PC-9 (cell line): ENCODE results near the gene ADGRG7. TPM values are rescaled to one million over a fixed set of nuclear protein-coding genes. Genes with fewer than 3 reads are reported as not detected.

ENCODE experiments used
- BruUV-seq: library from RNA; stranded (reverse); fragments of 400-500 nt; replicated peaks from 2 replicates; lab custom pipeline; 2021; lab: Mats Ljungman, UMichigan
- CTCF ChIA-PET: fragments of 300-600 bp; sonication (Branson Sonifier 250); formaldehyde crosslinking; loops from one replicate; lab custom pipeline; 2022; ENCODE audit warnings: antibody characterized with exemption; lab: Charles Lee
- POLR2A ChIA-PET: fragments of 300-600 bp; sonication (Branson Sonifier 250); formaldehyde crosslinking; loops from one replicate; lab custom pipeline; 2022; ENCODE audit warnings: antibody characterized with exemption; ENCODE audit not compliant: unreplicated experiment; lab: Charles Lee
- DNase-seq, 2 experiments: peaks; one replicate each; pipeline versions ENCODE4 v3.0.0 to v3.0.0-alpha.2; 2015 to 2022; ENCODE audit warnings: mixed read lengths in 1 of 2
- H2AFZ ChIP-seq: fragments of 200-600 bp; sonication (generic); 2 replicates; pipeline ENCODE4 v1.8.1; 2017; ENCODE audit warnings: antibody characterized with exemption
- H3F3A ChIP-seq: fragments of 200-600 bp; sonication (generic); 2 replicates; pipeline ENCODE4 v1.8.1; 2017; ENCODE audit warnings: antibody characterized with exemption, mild to moderate bottlenecking, low read depth; ENCODE audit not compliant: insufficient read depth
- H3K27ac ChIP-seq: fragments of 200-600 bp; sonication (generic); 2 replicates; pipeline ENCODE4 v1.6.1; 2016; ENCODE audit warnings: mixed run types
- H3K27me3 ChIP-seq: fragments of 200-600 bp; sonication (generic); 2 replicates; pipeline ENCODE4 v1.6.1; 2016; ENCODE audit warnings: low read depth, mixed run types; ENCODE audit not compliant: insufficient read depth
- H3K36me3 ChIP-seq: fragments of 200-600 bp; sonication (generic); 2 replicates; pipeline ENCODE4 v1.6.1; 2016; ENCODE audit warnings: low read depth, mixed run types
- H3K4me1 ChIP-seq: fragments of 200-600 bp; sonication (generic); replicated peaks from 2 replicates; pipeline ENCODE4 v1.6.1; 2016; ENCODE audit warnings: mixed run types; ENCODE audit not compliant: insufficient read depth
- H3K4me2 ChIP-seq: fragments of 200-600 bp; sonication (generic); 2 replicates; pipeline ENCODE4 v1.6.1; 2017; ENCODE audit warnings: mixed run types
- H3K4me3 ChIP-seq: fragments of 200-600 bp; sonication (generic); 2 replicates; pipeline ENCODE4 v1.6.1; 2016; ENCODE audit warnings: mixed run types
- H3K79me2 ChIP-seq: fragments of 200-600 bp; sonication (generic); 2 replicates; pipeline ENCODE4 v1.6.1; 2017; ENCODE audit warnings: low read depth, mixed run types
- H3K9me2 ChIP-seq: fragments of 200-600 bp; sonication (generic); 2 replicates; pipeline ENCODE4 v1.8.1; 2017; ENCODE audit warnings: mild to moderate bottlenecking; ENCODE audit not compliant: insufficient read depth
- H3K9me3 ChIP-seq: fragments of 200-600 bp; sonication (generic); 2 replicates; pipeline ENCODE4 v1.8.1; 2016; ENCODE audit warnings: low read depth; ENCODE audit not compliant: insufficient read depth
- H4K20me1 ChIP-seq: fragments of 200-600 bp; sonication (generic); 2 replicates; pipeline ENCODE4 v1.8.1; 2017; ENCODE audit not compliant: insufficient read depth
- CTCF ChIP-seq: fragments of 200-600 bp; sonication (generic); conservative IDR thresholded peaks from 2 replicates; pipeline ENCODE4 v1.6.1; 2017; ENCODE audit warnings: mixed run types, antibody characterized with exemption, mild to moderate bottlenecking, moderate library complexity
- EZH2 ChIP-seq: fragments of 200-600 bp; sonication (generic); IDR thresholded peaks from 2 replicates; pipeline ENCODE4 v1.8.0; 2017; ENCODE audit warnings: antibody characterized with exemption, low read depth
- intact Hi-C: fragments of 100-400 bp; cut with micrococcal nuclease; formaldehyde crosslinking; loops from one replicate; pipeline ENCODE4 v1.10.0; 2022; ENCODE audit not compliant: unreplicated experiment
- total RNA-seq: library from RNA; stranded (reverse); gene quantifications from 2 replicates; pipeline ENCODE4 v1.2.3, GENCODE V29; 2021

Gene ADGRG7
- total RNA-seq, 1 experiment from 2014 or later: not detected

GRCh38 chr3:100591411-100591810, 18.0 kb upstream of the ADGRG7 start:
- H3K79me2 ChIP-seq: no peaks in the 10 kb centered on the region
- no peaks in the 10 kb centered on the region for H3K9me2 ChIP-seq
- no peak for DNase-seq
- no peaks in the 10 kb centered on the region for H4K20me1 ChIP-seq
- no peaks in the 10 kb centered on the region for H3F3A ChIP-seq
- CTCF ChIA-PET: interaction anchor here (0.6 to 5.4 kb wide), 6 partner anchors 11 to 760 kb away, joined by 3 to 87 read pairs (median 4); no protein-coding TSS in a partner anchor
- H3K27ac ChIP-seq: no peak overlapping the region
- 0 out of 2 replicates have a peak, but pooled peaks cover 4% of the 10 kb centered on the region for H3K4me1 ChIP-seq
- H2AFZ ChIP-seq: no peak overlapping the region
- BruUV-seq: no TSS peak
- intact Hi-C loops: loop anchor here (2.0 to 5.0 kb wide), 2 partner anchors 275 to 759 kb away; no protein-coding TSS in a partner anchor
- H3K9me3 ChIP-seq: no peaks in the 10 kb centered on the region
- H3K36me3 ChIP-seq: no peaks in the 10 kb centered on the region
- no peaks in the 10 kb centered on the region for H3K27me3 ChIP-seq
- H3K4me2 ChIP-seq: no peak overlapping the region
- H3K4me3 ChIP-seq: no peak overlapping the region
- TF ChIP-seq EZH2 (no peak), CTCF (no peak)
- POLR2A ChIA-PET: no interaction called here

- peak in 1 of 2 experiments; percentile 59 for DNase-seq
- H4K20me1 ChIP-seq: no peaks in the 10 kb centered on the region
- intact Hi-C loops: loop anchor here (10.0 kb wide), 2 partner anchors 194 to 914 kb away; partner anchors contain the start of gene SENP7
- H3K9me2 ChIP-seq: no peaks in the 10 kb centered on the region
- no peak overlapping the region for H2AFZ ChIP-seq
- H3K9me3 ChIP-seq: no peaks in the 10 kb centered on the region
- peaks cover 13% of the 10 kb centered on the region; the same call in 1 of the 2 replicates for H3F3A ChIP-seq
- H3K4me1 ChIP-seq: peaks cover 14% of the 10 kb centered on the region
- no peak for TF ChIP-seq CTCF
- TF ChIP-seq EZH2: no peak
- no peaks in the 10 kb centered on the region for H3K79me2 ChIP-seq
- H3K4me2 ChIP-seq: no peak overlapping the region
- POLR2A ChIA-PET: interaction anchor here (0.6 kb wide), 3 partner anchors 107 to 725 kb away, joined by 5 to 12 read pairs (median 7); no protein-coding TSS in a partner anchor
- H3K4me3 ChIP-seq: no peak overlapping the region
- CTCF ChIA-PET: interaction anchor here (0.6 to 1.7 kb wide), 4 partner anchors 23 to 769 kb away, joined by 3 to 9 read pairs (median 8); no protein-coding TSS in a partner anchor
- no peaks in the 10 kb centered on the region for H3K36me3 ChIP-seq
- H3K27ac ChIP-seq: no peak overlapping the region
- BruUV-seq: no TSS peak
- H3K27me3 ChIP-seq: no peaks in the 10 kb centered on the region
Observed at GRCh38 chr3:100600181-100601042, 9.0 kb upstream of the ADGRG7 start.
